HG03097 (cell line): ENCODE measurements around the gene TRIM26.
"Not testable (repeated sequence)": the region's sequence is repeated elsewhere in the genome, so short reads cannot be mapped to it uniquely, and the experiment has no call there.

Experiments
- ATAC-seq: cut with Tn5 transposase; IDR thresholded peaks from one replicate; pipeline ENCODE4 v1.9.1; 2021; ENCODE audit not compliant: unreplicated experiment, low FRiP score

Gene TRIM26

DNA sequence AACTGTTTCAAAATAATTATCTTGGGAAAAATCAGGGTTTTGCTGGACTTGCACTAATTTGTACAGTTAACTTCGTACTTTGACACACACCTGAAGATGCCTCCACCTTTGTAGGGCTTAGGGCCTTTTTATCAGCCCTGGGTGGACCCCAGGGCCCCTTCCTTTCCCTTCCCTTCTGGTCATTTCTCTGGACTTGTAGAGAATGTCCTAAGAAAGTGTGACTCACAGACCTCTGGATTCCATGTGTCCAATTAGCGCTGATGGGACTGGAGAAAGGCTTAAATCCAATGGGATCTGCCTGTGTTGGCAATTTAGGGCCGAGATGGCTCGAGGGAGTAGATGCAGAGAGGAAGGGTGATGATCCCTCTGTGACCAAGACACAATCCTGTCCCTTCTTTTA, 40.5 kb downstream of the TRIM26 start:
- ATAC-seq, result no peak

DNA sequence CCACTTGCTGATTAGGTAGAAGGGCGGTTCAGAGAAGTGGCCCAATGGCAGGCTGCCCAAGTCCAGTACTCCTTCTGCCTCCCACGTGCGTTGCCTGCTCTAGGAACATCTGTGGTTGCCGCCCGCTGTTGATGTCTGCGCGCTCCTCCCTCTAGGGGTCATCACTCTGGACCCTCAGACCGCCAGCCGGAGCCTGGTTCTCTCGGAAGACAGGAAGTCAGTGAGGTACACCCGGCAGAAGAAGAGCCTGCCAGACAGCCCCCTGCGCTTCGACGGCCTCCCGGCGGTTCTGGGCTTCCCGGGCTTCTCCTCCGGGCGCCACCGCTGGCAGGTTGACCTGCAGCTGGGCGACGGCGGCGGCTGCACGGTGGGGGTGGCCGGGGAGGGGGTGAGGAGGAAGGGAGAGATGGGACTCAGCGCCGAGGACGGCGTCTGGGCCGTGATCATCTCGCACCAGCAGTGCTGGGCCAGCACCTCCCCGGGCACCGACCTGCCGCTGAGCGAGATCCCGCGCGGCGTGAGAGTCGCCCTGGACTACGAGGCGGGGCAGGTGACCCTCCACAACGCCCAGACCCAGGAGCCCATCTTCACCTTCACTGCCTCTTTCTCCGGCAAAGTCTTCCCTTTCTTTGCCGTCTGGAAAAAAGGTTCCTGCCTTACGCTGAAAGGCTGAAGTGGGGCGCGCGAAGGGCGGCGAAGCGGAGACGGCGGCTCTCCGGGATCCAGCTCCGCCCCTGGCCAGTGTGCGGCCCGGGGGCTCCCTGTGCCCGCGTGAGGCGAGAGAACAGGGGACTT, 41.3 kb downstream of the TRIM26 start:
- ATAC-seq, result no peak

DNA sequence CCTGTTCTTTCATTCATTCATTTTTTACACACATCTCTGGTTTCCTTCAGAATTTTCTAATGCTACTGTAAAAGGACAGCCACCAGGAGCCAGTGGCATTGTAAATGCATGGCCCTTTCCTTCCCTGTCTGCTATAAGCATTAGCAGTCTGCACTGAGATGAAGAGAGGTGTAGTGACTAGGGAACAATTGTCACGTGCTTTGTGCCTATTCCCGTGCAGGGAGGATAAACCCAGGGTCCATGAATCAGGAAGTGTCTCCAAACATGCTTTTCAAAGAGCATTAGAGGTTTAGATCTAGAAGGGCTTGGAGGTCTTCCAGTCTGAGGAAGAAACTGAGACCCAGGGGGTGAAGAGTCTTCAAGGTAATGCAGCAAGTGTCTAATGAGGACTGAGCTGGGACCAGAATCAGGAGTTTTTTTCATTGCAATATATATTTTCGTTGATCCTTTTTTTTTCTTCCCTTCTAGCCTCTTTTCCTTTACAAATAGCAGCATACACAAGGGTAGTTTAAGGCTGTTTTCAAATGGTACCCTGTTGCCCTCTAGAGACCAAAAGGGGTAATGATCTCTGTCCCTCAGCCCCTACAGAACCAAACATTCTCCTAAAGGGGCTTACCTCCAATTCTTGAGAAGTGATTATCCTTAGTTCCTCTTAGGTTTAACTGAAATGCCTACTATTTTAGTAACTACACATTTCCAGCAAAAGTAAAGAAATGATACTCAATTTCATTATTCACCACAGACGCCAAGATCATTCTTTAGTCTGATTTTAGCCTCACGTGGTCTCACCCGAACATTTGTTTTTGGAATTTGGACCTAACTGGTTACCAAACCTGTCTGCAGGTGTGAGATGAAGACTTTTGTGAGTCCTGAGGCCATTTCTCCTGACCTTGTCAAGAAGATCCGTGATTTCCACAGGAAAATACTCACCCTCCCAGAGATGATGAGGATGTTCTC, 43.3 kb downstream of the TRIM26 start:
- no peak for ATAC-seq

DNA sequence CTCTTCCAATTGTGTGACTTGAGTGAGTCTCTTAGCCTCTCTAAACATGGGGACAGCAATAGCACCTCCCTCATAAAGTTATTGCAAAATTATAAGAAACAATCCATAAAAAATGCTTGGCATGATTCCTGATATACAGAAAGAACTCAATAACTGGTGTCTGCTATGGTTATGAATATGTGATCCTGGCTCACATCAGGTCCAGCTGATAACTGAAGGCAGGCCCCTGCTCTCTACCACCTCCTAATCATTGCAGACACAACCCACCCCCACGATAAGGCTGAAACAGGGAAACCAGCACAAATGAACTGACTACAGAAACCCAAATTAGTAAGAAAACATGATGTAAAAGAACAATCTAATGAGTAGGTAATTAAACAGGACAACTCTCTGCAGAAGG, 44.5 kb downstream of the TRIM26 start:
- ATAC-seq, result no peak

DNA sequence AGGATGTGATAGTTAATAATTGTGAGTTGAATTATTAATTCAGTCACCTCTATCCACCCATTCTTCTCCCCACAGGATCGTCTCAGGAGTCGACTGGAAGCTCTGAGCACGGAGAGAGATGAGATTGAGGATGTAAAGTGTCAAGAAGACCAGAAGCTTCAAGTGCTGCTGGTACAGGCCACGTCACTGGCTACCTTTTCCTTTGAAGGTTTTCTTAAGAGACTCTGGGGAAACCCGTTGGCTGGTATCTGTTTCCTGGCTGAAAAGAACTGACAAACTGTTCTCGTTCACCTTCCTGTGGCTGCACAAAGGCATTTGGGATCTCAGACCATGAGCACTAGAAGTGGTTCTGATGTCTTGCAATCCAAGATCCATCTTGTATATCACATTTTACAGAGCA, 46.1 kb downstream of the TRIM26 start:
- no peak for ATAC-seq

DNA sequence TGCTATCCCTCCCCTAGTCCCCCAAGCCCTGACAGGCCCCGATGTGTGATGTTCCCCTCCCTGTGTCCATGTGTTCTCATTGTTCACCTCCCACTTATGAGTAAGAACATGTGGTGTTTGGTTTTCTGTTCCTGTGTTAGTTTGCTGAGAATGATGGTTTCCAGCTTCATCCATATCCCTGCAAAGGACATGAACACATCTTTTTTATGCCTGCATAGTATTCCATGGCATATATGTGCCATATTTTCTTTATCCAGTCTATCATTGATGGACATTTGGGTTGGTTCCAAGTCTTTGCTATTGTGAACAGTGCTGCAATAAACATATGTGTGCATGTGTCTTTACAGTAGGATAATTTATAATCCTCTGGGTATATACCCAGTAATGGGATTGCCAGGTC, 48.0 kb downstream of the TRIM26 start:
- ATAC-seq, result not testable (repeated sequence)

DNA sequence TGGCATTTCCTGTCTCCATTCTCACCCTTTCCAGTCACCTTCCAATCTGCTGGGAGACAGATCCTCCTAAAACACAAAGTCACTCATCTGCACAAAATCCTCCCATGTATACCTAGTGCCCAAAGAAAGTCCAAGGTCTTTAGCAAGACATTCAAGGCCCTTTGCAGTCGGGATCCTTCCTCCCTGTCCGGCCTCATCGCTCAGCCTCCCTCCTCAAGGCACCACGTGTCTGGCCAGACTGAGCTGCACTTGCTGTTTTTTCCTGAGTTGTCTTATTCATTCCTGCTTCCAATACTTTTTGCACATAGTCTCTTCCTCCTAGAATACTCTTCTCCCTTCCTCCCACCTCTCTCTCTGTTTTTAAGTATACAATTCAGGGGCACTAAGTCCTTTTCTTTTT, 48.5 kb downstream of the TRIM26 start:
- no peak for ATAC-seq

DNA sequence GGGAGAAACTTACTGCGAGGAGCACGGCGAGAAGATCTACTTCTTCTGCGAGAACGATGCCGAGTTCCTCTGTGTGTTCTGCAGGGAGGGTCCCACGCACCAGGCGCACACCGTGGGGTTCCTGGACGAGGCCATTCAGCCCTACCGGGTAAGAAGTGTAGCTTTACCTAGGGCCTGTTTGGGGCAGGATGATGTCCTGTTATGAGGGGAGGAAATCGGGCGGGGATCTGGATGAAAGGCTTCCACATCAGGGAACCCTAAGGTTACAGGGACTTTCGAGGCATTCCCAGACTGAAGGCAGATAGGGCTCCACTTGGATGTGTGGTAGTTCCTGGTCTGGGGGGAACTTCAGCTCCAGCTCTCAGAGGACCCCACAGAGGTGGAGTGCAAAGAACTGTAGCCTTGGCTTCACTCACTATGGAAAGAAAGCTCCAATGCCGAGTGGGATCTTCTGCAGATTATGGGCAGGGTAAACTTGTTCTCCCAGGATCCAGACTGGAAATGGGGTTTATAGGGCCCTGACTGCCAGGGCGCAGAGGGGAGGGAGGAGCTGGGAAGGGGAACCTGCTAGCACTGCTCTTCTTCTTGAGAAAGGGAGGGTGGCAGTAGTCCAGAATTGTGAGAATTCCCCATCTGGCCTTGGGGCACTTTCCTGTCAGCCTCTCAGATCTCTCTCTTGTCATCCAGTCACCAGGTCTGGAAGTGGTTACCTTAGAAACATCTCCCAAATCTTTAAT, 49.1 kb downstream of the TRIM26 start:
- no peak for ATAC-seq

DNA sequence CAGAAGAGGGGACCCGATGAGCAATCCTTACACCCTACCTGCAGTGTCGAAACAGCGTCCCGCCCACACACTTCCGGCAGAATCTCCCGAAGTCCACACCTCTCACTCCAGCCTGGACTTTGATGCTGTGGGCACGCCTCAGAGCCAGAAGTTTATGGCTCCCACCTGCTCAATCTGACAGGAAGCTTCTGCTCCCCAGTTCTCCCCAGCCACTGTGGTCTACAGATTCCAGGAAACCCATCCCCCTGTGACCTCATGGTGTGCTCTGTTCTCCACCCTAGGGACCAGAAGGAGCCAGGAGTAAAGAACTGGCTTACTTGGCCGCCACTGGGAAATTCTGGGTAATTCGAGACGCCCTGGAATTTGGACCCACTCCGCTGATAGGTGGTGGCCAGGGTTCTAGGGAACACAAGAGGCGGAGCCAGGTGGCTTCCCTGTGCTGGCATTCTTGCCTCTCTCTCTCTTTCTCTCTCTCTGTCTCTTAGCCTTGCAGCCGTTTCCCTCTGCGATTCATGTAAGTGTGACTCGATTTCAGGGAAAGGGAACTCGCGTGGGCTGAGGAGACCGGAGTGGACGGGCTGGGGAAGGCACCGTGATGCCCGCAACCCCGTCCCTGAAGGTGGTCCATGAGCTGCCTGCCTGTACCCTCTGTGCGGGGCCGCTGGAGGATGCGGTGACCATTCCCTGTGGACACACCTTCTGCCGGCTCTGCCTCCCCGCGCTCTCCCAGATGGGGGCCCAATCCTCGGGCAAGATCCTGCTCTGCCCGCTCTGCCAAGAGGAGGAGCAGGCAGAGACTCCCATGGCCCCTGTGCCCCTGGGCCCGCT, 49.9 kb downstream of the TRIM26 start, which contains the start of gene TRIM15:
Gene TRIM15, plus strand, starts transcription at position 457 of the 828 bp plus-strand sequence. Its CDS starts 139 bp downstream, at position 596.
- no peak for ATAC-seq

DNA sequence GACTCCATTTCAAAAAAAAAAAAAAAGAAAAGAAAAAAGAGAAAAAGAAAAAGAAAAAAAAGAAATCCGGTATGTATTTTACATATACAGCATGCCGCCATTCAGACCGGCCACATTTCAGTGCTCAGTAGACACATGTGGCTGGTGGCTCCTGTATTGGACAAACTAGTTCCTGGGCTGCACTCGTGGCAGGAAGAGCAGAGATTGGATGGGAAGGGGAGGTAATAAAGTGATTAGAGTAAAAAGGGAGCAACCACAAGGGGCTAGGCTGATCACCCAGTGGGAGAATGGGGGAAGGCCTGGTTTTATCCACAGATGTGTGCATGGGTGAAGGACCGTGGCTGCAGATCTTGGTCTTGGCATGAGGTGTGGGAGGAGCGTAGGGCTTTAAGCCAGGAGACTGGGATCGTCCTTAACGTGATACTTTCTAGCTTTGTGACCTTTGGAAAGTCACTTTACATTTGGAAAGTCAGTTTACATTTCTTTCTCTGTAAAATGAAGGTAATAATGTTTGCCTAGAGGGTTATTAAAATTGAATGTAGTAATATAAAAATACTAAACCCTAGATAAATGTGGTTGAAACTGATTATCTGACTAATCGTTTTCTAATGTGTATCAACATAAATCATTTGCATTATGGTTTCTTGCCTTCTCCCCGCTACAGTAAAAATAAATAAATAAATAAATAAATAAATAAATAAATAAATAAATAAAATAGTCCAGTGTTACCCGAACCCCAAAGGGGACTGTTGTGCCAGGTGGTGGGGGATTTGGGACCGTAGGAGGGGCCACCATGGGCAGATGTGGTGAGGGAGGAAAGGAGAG, 50.7 kb downstream of the TRIM26 start:
- ATAC-seq, result no peak

DNA sequence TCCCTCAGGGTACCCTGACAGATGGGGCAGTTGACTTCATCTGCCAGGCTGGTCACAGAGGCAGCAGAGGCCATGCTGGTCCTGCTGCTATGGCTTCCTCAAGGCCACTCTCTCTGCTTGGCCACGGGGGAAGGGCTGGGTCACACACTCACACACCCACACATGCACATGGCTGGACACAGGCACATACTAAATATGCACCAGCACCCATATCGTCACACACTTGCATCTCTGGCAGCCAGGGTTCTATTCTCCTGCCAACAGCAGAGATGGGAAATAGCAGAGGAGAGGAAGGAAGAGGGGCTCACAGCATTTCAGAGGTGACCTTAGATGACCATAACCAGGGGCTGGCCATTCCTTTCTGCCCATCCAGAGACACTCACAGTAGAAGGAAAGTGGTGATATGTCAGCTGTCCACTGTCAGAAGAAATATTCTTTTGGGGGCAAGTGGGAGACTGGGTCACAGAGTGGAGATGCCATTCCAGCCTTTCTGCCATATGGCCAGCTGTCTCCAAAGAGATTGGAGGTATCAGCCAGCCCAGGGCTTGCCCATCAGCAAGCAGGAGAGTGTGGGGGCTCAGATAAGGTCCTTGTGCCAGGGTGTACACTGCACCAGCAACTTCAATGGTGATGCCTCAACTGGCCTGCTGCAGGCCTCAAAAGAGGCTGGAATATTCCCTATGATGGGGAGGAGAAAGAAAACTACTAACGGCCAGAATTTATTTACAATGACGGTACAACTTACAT, 52.2 kb downstream of the TRIM26 start, which contains the start of gene TRIM10:
Gene TRIM10, minus strand, starts transcription at position 427 of the 747 bp plus-strand sequence. Its CDS starts 353 bp downstream, at position 74.
- no peak for ATAC-seq

DNA sequence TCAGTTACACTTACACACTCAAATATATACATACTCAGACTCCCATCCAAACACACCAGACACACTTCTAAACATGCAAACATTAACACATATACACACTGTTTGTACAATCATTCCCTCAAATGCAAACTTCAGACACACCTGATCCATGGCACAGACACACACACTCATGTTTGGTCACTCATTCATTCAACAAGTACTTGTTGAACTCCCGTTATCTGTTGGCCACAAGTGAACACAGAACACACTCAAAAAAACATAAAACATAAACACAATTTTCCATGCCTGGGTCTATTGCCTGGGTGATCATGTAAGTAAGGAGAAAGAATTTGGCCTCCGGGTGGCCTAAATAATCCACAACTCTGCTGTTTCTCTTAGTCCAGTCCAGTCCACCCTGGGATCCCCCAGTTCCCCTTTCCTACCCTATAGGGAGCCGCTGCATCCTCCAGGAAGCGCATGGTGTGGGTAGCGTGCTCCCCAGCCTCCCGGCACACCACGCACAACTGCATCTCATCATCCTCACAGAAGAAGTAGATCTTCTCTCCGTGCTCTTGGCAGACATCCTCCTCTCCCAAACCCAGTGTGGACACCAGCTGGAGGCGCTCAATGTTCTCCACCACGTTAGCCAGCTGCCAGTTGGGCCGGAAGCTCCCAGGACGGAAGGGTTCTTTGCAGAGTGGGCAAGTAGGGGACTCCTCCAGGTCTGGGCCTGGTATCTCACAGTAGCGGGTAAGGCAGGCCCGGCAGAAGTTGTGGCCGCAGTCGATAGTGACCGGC, 53.0 kb downstream of the TRIM26 start:
- ATAC-seq, result no peak

DNA sequence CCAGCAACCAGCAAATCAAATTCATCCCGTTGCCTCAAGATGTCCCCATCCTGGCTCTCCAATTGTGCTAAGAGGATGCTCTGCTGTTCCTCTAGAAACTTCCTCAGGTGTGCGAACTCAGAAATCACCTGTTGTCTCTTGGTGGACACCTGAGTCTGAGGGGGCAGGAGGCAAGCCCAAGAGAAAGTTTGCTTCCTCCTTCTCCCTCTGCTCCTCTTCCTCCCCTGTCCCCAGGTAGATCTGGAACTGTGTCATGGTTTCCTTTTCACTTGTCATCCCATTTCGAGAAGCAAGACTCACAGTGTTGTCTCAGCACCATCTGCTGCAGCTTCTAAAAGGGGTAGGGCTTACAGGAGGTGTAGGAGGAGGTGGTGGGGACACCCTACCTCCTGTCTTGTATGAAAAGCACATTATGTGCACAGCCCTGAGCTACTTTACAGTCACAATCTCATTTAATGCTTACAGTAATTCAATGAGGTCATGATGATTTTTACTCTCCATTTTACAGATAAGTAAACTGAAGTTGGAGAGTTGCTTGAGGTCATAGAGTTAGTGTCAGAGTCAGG, 54.6 kb downstream of the TRIM26 start:
- no peak for ATAC-seq

DNA sequence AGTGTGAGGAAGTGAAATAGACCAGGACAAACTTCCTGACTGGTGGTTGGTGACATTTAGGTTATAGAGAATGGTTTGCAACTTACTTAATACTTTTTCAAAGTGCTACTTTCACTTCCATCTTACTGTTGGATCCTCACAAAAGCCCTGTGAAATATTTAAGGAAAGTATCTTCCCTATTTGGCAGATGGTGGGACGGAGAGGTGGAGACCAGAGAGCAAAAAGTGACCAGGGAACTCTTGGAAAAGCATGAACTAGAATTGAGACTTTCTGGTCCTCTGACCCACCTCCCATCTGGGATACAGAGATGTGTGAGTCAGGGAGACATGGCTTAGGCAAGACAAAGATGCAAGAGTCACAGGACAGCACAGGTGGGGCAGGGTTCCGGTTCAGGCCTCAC, 55.2 kb downstream of the TRIM26 start:
- no peak for ATAC-seq

DNA sequence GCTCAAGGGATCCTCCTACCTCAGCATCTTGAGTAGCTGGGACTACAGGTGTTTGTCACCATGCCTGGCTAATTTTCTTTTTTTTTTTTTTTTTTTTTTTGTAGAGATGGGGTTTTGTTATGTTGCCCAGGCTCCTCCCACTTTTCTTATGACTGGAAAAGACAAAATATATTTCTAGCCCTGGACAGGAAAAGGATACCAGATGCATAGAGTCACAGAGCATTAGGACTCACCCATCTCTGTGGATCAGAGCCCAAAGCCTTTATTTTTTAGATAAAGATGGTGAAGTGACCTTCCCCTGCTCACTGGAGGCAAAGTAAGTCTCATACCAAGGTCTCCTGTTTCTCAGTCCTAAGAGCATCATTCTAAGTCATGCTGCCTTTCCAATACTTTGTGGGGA, 55.6 kb downstream of the TRIM26 start:
- no peak for ATAC-seq

DNA sequence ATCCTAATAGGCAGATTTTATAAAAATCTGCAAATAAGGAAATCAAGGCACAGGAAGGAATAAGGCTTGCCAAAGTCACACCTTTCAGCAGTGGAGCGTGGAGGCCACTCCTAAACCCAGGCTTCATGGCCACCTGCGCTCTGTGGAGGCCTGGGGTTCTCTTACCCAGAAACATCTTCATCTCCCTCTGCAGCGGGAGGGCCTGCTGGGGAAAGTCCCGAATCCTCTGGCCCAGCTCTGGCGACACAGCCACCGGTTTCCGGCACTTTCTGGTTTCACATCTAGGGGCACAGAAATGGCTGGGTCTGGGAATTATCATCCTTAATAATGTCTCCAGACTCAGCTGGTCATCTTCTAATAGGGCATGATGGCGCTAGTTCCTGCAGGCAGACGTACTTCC, 56.4 kb downstream of the TRIM26 start:
- ATAC-seq, result no peak

DNA sequence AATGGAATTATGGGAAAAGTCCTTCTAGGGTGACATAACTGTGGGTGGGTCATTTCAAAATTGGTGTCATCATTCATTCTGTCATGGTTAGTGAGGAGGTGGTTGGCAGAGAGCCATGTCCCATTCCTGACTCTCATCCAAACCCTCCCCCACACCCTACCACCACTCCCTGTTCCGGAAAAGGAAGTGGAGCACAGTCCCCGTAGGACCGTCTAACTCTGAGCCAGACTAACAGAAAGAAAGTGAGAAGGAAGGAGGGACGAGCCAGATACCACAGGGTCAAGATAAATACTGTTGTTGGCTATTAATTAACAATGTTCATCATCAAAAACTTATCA, 57.0 kb downstream of the TRIM26 start:
- ATAC-seq, result no peak
